SU-DHL-6 (cell line): ENCODE results near the gene MAP3K4.

Experiments
- EZH2phosphoT487 ChIP-seq: fragments of 200-600 bp; sonication (generic), shearing (Covaris generic); conservative IDR thresholded peaks from 2 replicates; pipeline ENCODE4 v1.6.1; 2018; ENCODE audit warnings: mild to moderate bottlenecking, antibody characterized with exemption, low read length, moderate library complexity, mixed read lengths
- TF ChIP-seq, protein P1 (sequence below): fragments of 200-600 bp; sonication (generic); IDR thresholded peaks from one replicate; pipeline ENCODE4 v1.5.1; 2017; ENCODE audit warnings: antibody characterized with exemption, mild to moderate bottlenecking, low read length, moderate library complexity; ENCODE audit not compliant: insufficient read depth, poor library complexity, severe bottlenecking

DNA sequence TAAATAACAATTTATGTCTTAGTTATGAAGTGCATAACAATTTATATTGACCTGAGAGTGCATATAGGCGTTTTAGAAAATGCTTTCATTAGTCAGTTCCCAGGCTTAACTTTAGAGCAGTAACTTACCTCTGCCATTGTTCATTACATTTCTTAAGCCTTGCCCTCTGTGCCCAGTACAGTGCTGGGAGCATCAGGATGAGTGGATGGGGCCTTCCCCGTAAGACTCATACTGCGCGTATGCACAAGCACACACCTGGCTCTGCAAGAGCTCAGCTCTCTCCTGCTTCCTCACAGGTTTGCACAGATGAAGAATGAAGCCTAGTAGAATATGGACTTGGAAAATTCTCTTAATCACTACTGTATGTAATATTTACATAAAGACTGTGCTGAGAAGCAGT, 125.0 kb downstream of the MAP3K4 start:
- TF ChIP-seq, protein P1, sequence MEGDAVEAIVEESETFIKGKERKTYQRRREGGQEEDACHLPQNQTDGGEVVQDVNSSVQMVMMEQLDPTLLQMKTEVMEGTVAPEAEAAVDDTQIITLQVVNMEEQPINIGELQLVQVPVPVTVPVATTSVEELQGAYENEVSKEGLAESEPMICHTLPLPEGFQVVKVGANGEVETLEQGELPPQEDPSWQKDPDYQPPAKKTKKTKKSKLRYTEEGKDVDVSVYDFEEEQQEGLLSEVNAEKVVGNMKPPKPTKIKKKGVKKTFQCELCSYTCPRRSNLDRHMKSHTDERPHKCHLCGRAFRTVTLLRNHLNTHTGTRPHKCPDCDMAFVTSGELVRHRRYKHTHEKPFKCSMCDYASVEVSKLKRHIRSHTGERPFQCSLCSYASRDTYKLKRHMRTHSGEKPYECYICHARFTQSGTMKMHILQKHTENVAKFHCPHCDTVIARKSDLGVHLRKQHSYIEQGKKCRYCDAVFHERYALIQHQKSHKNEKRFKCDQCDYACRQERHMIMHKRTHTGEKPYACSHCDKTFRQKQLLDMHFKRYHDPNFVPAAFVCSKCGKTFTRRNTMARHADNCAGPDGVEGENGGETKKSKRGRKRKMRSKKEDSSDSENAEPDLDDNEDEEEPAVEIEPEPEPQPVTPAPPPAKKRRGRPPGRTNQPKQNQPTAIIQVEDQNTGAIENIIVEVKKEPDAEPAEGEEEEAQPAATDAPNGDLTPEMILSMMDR: no peak
- TF ChIP-seq EZH2phosphoT487: no peak
